BLaER1 treated with 17β-estradiol and CSF1 and Interleukin-3, amounts not matched to agents 10 nM and 100 nM (cell line): ENCODE data around the gene PRDX5.
A peak's percentile ranks its signal among the peaks of the same experiment; 100 is the strongest.

Source experiments
- H3K27ac ChIP-seq, 11 experiments: shearing (Covaris generic); formaldehyde crosslinking; 2 replicates each; pipeline ENCODE4 v1.8.1; 2022
- H3K27me3 ChIP-seq, 11 experiments: shearing (Covaris generic); formaldehyde crosslinking; 2 replicates each; pipeline ENCODE4 v1.8.1; 2022
- H3K36me3 ChIP-seq, 11 experiments: shearing (Covaris generic); formaldehyde crosslinking; 2 replicates each; pipeline ENCODE4 v1.8.1; 2022
- H3K4me1 ChIP-seq, 10 experiments: shearing (Covaris generic); formaldehyde crosslinking; 2 replicates each; pipeline ENCODE4 v1.8.1; 2022
- H3K4me2 ChIP-seq, 11 experiments: shearing (Covaris generic); formaldehyde crosslinking; 2 replicates each; pipeline ENCODE4 v1.8.1; 2022
- H3K4me3 ChIP-seq, 10 experiments: shearing (Covaris generic); formaldehyde crosslinking; 2 replicates each; pipeline ENCODE4 v1.8.1; 2022
- H3K9ac ChIP-seq, 11 experiments: shearing (Covaris generic); formaldehyde crosslinking; 2 replicates each; pipeline ENCODE4 v1.8.1; 2022
- H3K9me3 ChIP-seq, 11 experiments: shearing (Covaris generic); formaldehyde crosslinking; replicated peaks in 1 of 11; 2 replicates each; pipeline ENCODE4 v1.8.1; 2022
- H4K20me1 ChIP-seq, 11 experiments: shearing (Covaris generic); formaldehyde crosslinking; 2 replicates each; pipeline ENCODE4 v1.8.1; 2022
- Cebpa-rat ChIP-seq, 11 experiments: shearing (Covaris generic); IDR thresholded peaks; 2 replicates each; pipeline ENCODE4 v1.8.1; 2022

PRDX5 gene

GRCh38 chr11:64286801-64287159, 31.1 kb upstream of the PRDX5 start:
- Histone ChIP-seq H3K9me3 (no peaks in the 10 kb centered on the region), H3K27ac (no peak overlapping the region), H3K9ac (peak overlapping the region in 3 of 11 experiments; percentile 13 to 89 (median 15); a peak in 6 of 22 replicates), H3K4me3 (no peak overlapping the region), H4K20me1 (peaks cover 0 to 40% (median 26%) of the 10 kb centered on the region in 11 experiments; a peak in 16 of 22 replicates), H3K27me3 (peaks cover 27 to 32% (median 28%) of the 10 kb centered on the region in 11 experiments), H3K4me2 (peak overlapping the region; percentile 94 to 100 (median 97)), H3K4me1 (peaks cover 27 to 37% (median 29%) of the 10 kb centered on the region in 10 experiments), H3K36me3 (peaks cover 0 to 15% (median 9%) of the 10 kb centered on the region in 11 experiments; a peak in 12 of 22 replicates)
- TF ChIP-seq Cebpa-rat (IDR thresholded peaks at IDR 0.05) = no peak

DNA sequence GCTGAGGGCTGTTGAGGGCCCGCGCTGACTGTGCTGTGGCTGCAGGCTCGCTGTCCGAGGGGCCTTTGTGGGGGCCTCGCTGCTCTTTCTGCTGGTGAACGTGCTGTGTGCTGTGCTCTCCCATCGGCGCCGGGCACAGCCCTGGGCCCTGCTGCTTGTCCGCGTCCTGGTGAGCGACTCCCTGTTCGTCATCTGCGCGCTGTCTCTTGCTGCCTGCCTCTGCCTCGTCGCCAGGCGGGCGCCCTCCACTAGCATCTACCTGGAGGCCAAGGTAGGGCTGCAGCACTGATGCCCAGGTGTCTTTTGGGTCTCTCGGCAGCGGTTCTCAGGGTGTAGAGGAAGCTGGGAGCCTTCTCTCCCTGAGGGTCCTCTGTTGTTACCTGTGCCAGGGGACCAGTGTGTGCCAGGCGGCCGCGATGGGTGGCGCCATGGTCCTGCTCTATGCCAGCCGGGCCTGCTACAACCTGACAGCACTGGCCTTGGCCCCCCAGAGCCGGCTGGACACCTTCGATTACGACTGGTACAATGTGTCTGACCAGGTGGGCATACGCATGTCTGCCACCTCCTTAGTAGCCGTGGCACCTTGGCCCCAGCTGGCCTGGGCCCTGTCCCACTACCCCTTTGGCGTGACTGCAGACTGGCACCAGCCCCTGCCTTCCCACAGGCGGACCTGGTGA, 30.1 kb upstream of the PRDX5 start:
- Histone ChIP-seq H4K20me1 (peaks cover 0 to 50% (median 36%) of the 10 kb centered on the region in 11 experiments; a peak in 17 of 22 replicates), H3K4me2 (no peak overlapping the region), H3K9ac (peak overlapping the region in 1 of 11 experiments; percentile 15; a peak in 1 of 22 replicates), H3K4me1 (peaks cover 35 to 44% (median 38%) of the 10 kb centered on the region in 10 experiments), H3K27ac (no peak overlapping the region), H3K4me3 (no peak overlapping the region), H3K36me3 (0 out of 22 replicates have a peak, but pooled peaks cover 0 to 5% (median 0%) of the 10 kb centered on the region in 11 experiments), H3K9me3 (no peaks in the 10 kb centered on the region), H3K27me3 (peaks cover 37 to 42% (median 38%) of the 10 kb centered on the region in 11 experiments)
- TF ChIP-seq Cebpa-rat (IDR thresholded peaks at IDR 0.05) = no peak

DNA sequence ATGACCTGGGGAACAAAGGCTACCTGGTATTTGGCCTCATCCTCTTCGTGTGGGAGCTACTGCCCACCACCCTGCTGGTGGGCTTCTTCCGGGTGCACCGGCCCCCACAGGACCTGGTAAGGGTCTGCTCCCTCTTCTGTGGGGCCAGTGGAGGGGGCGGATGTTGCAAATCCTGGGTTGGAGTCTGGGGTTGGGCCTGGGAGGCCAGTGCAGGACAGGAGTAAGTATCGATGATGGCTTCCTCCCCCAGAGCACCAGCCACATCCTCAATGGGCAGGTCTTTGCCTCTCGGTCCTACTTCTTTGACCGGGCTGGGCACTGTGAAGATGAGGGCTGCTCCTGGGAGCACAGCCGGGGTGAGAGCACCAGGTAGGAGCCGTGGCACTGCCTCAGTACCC, 29.6 kb upstream of the PRDX5 start:
- Histone ChIP-seq H3K9me3 (no peaks in the 10 kb centered on the region), H4K20me1 (peaks cover 0 to 56% (median 41%) of the 10 kb centered on the region in 11 experiments; a peak in 17 of 22 replicates), H3K27ac (no peak overlapping the region), H3K4me3 (no peak overlapping the region), H3K4me1 (peaks cover 31 to 40% (median 34%) of the 10 kb centered on the region in 10 experiments), H3K9ac (no peak overlapping the region), H3K27me3 (peaks cover 43 to 48% (median 43%) of the 10 kb centered on the region in 11 experiments), H3K36me3 (no peaks in the 10 kb centered on the region), H3K4me2 (no peak overlapping the region)
- no peak for TF ChIP-seq Cebpa-rat (IDR thresholded peaks at IDR 0.05)

- Histone ChIP-seq H3K4me2 (no peak overlapping the region), H3K9ac (no peak overlapping the region), H3K27me3 (peaks cover 50 to 55% (median 51%) of the 10 kb centered on the region in 11 experiments)
These were observed 28.8 kb upstream of the PRDX5 start for GRCh38 chr11:64289002-64289564.

GRCh38 chr11:64290352-64291261, 27.3 kb upstream of the PRDX5 start:
- Histone ChIP-seq H3K4me1 (peaks cover 21 to 30% (median 25%) of the 10 kb centered on the region in 10 experiments), H3K9ac (no peak overlapping the region), H3K27me3 (peaks cover 65 to 70% (median 66%) of the 10 kb centered on the region in 11 experiments), H3K36me3 (no peaks in the 10 kb centered on the region), H3K4me2 (no peak overlapping the region), H3K4me3 (no peak overlapping the region), H3K27ac (no peak overlapping the region), H4K20me1 (peaks cover 0 to 63% (median 45%) of the 10 kb centered on the region in 11 experiments; a peak in 17 of 22 replicates), H3K9me3 (no peaks in the 10 kb centered on the region)
- no peak for TF ChIP-seq Cebpa-rat (IDR thresholded peaks at IDR 0.05)

More at GRCh38 chr11:64289002-64289564, 28.8 kb upstream of the PRDX5 start:
- H3K9me3 ChIP-seq = no peaks in the 10 kb centered on the region
- no peaks in the 10 kb centered on the region for H3K36me3 ChIP-seq
- no peak overlapping the region for H3K27ac ChIP-seq
- H3K4me3 ChIP-seq = no peak overlapping the region
- H3K4me1 ChIP-seq = peaks cover 24 to 33% (median 27%) of the 10 kb centered on the region in 10 experiments
- TF ChIP-seq Cebpa-rat (IDR thresholded peaks at IDR 0.05) = no peak
- H4K20me1 ChIP-seq = peaks cover 0 to 63% (median 45%) of the 10 kb centered on the region in 11 experiments; a peak in 17 of 22 replicates

DNA sequence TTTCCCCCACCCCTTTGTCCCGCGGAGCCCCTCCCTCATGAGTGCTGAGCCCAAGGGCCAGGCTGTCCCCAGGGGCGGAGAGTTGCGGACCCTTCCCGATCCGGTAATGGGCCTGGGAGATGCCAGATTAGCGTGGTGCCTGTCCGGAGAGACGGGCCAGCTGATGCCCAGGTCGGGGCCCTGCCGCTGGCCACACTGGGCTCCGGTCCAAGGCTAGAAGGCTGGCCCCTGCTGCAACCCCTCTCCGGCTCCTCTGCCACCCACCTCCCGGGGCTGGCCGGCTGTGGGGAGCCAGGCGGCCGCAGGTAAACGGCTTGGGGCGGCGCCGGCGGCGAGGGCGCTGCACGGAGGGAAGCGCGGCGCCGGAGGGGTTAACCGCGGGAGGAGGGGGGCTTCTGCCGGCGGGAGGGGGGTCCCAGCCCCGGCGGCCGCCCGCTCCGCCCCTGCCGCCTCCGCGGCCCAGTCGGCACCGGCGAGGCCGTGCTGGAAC, 26.6 kb upstream of the PRDX5 start, which contains the start of gene KCNK4:
KCNK4 (plus strand) TSS at position 41 of the 490 bp plus-strand sequence. CDS start 1,717 bp downstream, outside the sequence.
- Histone ChIP-seq H3K4me2 (peak within 1 kb of the TSS; percentile 61 to 95 (median 80)), H3K4me1 (peaks cover 16 to 25% (median 20%) of the 10 kb centered on the region in 10 experiments), H3K36me3 (no peaks in the 10 kb centered on the region), H4K20me1 (peaks cover 0 to 66% (median 45%) of the 10 kb centered on the region in 11 experiments; a peak in 17 of 22 replicates), H3K4me3 (peak within 1 kb of the TSS; percentile 0 to 66 (median 48); a peak in 18 of 20 replicates), H3K9me3 (no peaks in the 10 kb centered on the region), H3K9ac (peak within 1 kb of the TSS in 10 of 11 experiments; percentile 18 to 59 (median 32); a peak in 13 of 22 replicates), H3K27ac (no peak within 1 kb of the TSS), H3K27me3 (peaks cover 72 to 77% (median 73%) of the 10 kb centered on the region in 11 experiments)
- TF ChIP-seq Cebpa-rat (IDR thresholded peaks at IDR 0.05) = no peak

DNA sequence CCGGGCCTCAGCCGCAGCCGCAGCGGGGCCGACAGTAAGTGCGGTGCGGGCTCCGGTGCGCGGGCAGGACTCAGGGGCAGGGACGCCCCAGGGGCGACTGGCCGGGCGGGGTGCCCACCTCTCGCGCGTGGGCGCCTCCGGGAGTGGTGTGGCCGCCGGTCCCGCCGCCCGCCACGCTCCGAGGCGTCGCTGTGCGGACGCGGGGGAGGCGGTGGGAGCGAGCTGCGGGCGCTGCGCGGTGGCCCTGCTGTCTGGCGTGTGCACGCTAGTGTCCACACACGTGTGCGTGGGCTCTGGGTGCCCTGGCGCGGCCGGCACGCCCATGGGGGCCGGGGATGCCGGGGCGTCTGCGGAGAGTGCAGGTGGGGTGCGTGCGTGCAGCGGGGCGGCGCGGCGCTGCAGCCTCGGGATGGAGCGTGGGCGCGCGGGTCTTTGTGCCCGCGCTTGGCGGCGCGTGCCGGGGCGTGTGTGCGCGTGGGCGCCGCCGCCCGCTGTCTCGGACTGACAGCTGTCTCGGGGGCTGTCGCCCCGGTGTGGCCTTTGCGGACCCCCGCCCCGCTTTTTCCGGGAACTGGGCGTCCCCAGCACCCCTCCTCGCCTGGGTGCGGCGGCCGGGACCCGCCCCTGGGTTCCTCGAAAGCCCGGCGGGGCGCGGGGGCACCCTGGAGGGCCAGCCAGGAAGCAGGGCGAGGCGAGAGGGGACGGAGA, 26.0 kb upstream of the PRDX5 start:
- peak overlapping the region in 10 of 11 experiments; percentile 18 to 59 (median 32); a peak in 13 of 22 replicates for H3K9ac ChIP-seq
- H3K4me1 ChIP-seq = peaks cover 10 to 19% (median 14%) of the 10 kb centered on the region in 10 experiments
- peaks cover 78 to 83% (median 79%) of the 10 kb centered on the region in 11 experiments for H3K27me3 ChIP-seq
- H3K9me3 ChIP-seq = no peaks in the 10 kb centered on the region
- peaks cover 0 to 67% (median 47%) of the 10 kb centered on the region in 11 experiments; a peak in 17 of 22 replicates for H4K20me1 ChIP-seq
- peak overlapping the region; percentile 0 to 66 (median 48); a peak in 18 of 20 replicates for H3K4me3 ChIP-seq
- no peak overlapping the region for H3K27ac ChIP-seq
- no peak for TF ChIP-seq Cebpa-rat (IDR thresholded peaks at IDR 0.05)
- peak overlapping the region; percentile 61 to 95 (median 80) for H3K4me2 ChIP-seq
- H3K36me3 ChIP-seq = no peaks in the 10 kb centered on the region
